GM18868 (cell line): ENCODE results near the gene RABEP1.

Experiments
- ATAC-seq: cut with Tn5 transposase; IDR thresholded peaks from one replicate; pipeline ENCODE4 v1.9.1; 2021; ENCODE audit warnings: mild to moderate bottlenecking, moderate library complexity; ENCODE audit not compliant: unreplicated experiment

Gene RABEP1

DNA sequence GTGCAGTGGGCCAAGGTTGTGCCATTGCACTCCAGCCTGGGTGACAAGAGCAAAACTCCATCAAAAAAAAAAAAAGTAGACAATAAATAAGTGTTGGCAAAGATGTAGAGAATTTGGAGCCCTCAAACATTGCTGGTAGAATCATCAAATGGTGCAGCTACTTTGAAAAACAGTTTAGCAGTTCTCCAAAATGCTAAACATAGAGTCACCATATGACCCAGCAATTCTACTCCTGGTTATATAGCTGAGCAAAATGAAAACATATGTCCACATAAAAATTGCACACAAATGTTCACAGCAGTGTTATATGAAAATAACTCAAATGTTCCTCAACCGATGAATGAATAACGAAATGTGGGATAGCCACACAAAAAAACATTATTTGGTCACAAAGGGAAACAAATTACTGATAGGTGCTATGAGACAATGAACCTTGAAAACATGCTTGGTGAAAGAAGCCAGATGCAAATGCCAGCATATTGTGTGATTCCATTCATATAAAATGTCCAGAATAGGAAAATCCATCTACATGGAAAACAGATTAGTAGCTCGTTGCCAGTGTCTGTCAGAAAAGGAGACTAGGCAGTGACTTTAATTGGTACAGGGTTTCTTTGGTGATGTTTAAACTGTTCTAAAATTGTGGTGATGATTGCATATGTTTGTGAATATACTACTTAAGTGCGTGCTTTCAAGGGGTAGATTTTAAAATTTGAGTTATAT, 12.7 kb upstream of the RABEP1 start:
- ATAC-seq = no peak

DNA sequence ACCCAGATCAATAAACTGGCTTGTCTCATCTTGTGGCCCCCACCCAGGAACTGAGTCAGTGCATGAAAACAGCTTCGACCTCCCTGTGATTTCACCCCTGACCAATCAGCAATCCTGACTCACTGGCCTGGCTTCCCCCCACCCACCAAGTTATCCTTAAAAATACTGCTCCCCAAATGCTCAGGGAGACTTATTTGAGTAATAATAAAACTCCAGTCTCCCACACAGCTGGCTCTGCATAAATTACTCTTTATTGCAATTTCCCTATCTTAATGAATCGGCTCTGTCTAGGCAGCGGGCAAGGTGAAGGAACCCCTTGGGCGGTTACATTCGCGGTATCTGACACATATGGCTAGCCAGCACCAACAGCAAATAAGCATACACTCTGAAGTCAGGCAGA, 9.8 kb upstream of the RABEP1 start:
- ATAC-seq = no peak

DNA sequence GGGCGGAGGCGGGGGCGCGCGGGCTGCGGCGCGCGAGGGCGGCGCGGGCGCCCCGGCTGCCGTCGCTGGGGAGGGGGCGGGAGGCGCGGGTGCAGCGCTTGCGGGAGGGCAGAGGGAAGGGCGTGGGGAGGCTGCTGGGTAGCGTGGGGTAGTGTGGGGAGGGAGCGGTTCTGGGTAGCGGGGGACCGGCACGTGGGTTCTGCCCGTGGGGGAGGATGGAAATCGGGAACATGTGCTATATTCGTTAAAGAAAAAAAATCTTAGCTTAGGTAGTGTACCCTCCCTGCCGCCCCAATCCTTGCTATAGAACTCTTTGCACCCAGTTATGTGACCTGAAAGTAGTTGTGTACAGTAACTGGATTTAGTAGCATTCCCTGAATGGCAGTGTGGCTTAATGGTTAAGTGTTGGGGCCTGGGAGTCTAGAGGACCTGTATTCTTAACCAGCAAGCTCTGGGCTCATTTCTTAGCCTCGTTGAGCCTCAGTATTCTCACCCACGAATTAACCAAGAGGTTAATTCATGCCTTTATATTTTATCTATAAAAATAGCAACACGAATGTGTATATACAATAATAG, 646 bp downstream of the RABEP1 start:
- ATAC-seq = peak; percentile 25

DNA sequence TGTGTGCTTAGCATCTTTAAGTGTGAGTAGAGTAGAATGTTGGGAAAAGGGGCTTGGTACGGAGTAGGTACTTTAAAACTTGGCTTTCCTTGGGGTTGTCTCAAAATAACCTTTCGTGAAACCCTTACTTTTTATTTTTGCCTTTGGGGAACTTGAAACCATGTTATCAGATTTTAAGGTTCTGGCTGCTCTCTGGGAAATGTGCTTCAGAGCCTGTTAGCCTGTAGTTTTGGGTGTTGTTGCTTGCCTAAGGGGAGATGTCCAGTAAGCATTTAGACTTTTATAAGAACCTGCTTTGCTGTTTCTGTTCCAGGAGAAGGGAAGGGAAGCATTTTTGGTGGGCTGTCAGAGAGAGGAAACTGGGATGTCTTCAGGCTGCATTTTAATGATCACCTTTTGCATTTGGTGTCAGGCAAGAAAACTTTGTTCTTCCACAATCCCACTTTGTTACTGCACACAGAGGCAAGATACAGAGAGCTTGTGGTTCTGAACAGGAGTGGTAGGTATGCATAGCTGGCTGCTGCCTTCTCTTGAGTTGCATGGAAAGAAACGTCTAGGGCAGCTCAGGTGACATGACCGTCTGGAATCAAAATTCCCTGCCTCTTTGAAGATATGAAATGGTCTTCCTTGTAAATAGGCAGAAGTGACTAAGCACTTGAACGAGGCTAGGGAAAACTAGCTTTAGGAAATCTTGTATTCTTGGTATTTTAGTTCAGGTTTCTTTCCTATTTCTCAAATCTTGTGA, 1.7 kb downstream of the RABEP1 start:
- ATAC-seq = no peak

DNA sequence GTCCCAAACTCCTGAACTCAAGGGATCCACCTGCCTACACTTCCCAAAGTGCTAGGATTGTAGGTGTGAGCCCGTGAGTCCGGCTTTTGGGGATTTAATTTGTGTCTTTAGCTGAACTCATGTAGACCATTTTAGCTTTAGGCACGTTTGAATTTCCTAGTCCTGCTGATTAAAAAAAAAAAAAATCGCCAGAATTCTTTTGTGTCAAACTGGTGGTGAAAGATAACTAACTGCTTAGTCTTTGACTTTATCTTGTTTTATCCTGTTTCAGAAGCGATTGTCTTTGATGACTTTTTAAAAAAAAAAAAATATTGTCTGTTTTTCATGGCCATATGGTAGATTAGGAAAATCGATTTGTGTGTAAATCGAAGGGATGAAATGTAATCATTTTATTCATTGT, 2.6 kb downstream of the RABEP1 start:
- ATAC-seq = no peak

DNA sequence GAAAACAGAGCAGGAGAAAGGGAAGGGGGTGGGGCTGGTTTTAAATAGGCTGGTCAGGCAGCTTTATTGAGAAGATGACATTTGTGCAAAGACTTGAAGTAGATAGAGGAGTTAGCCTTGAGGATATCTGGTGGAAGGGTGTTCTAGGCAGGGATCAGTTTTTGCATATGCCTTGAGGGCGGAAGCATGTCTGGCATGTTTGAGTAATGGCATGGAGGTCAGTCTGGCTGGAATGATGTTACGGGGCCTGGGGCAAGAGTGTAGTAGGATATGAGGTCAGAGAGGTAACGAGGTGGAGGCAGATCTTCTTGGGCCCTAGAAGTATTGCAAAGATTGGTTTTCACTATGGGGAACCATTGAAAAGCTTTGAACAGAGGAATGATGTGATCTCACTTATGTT, 4.8 kb downstream of the RABEP1 start:
- ATAC-seq = no peak

DNA sequence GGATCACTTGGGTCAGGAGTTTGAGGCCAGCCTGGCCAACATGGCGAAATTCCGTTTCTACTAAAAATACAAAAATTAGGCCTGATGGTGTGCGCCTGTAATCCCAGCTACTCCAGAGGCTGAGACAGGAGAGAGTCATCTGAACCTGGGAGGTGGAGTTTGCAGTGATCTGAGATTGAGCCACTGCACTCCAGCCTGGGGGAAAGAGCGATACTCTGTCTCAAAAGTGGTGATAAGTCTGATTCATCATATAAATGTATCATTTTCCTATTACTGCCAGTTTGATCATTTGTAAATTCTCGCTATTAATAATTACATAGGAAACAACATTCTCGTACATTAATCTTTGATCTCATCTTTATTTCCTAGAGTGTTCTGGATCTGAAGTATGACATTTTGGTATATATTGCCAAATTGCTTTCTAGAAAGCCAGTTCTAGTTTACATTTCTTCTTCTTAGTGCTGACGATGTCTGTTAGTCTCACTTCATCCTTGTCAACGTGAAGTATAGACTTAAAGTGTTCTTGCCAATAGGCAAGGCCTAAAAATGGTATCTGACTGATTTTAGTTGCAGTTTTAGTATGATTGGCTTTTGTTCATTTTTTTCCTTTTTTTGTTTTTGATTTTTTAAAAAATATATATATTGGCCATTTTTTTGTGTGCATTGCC, 9.7 kb downstream of the RABEP1 start:
- no peak for ATAC-seq

DNA sequence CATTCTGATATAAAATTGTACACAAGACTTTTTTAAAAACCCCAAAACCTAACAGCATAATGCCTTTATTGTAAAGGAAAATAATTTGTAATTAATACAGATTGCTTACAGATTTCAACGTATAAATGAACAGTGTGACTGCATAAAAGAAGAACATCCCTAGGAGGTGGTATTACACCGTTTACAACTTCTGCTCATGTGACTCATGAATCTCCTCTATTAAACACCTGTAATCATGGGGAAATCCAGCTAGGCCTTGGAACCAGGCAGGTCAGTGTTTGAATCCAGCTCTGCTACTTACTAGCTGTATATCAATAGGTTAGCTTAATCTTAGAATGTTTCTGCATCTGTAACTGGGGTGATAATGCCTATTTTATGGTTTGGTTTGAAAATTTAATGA, 15.2 kb downstream of the RABEP1 start:
- no peak for ATAC-seq

DNA sequence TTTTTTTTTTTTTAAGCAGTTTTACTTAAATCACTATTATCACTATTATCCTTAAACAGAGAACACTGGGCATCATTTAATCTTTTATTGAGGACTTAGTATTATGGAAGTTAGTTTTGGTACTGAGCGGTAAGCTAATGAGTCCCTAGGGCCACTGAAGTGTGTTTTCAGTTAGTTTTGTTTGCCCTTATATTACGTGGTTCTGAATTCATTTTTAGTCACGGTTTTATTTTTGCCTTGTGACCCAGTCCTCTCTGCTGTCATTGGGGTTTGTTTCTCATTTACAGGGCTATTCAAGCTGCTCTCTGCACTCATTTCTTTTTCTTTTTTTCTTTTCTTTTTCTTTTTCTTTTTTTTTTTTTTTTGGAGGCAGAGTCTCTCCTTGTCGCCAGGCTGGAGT, 17.3 kb downstream of the RABEP1 start:
- no peak for ATAC-seq

DNA sequence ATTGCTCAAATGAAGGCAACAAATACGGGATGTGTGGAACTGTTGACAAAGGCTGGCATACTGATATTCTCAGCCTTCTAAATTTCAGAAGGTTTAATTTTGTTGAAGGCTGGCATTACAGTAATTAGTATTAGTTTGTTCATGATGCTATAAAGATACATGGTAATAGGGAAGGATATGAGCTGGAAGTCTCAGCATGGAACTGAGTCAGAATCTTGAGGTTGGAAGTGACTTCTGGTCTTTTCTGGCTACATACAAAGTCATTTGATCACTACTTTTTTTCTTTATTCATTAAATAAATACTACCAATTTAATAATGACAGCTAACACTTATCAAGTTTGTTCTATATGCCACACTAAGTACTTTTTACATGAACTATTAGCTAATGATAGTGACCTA, 22.6 kb downstream of the RABEP1 start:
- no peak for ATAC-seq

DNA sequence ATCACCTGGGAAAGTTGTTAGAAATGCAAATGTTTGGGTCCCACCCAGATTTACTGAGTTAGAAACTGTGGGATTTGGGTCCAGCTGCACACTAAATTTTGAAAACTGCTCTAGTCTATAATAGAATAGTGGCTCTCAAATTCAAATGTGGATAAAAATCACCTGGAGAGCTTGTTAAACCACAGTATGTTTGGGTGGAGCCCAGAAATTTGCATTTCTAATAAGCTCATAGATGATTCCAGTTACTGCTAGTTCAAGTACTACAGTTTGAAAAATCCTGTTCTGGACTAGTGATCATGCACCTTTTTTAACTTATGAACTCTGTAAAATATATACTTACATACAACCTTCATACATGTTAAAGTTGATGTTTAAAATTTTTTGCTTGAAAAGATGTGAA, 27.8 kb downstream of the RABEP1 start:
- no peak for ATAC-seq

DNA sequence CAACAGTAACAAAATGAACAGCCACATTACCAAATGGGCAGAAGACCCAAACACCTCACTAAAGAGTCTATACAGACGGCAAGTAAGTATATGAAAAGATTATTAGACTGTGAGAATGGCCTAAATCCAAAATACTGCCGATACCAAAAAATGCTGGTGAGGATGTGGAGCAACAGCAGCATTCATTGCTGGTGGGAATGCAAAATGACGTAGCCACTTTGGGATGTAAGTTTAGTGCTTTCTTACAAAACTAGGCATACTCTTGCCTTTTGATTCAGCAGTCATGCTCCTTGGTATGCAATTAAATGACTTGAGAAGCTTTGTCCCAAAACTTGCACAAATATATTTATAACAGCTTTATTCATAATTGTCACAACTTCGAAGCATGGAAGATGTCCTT, 43.8 kb downstream of the RABEP1 start:
- no peak for ATAC-seq

DNA sequence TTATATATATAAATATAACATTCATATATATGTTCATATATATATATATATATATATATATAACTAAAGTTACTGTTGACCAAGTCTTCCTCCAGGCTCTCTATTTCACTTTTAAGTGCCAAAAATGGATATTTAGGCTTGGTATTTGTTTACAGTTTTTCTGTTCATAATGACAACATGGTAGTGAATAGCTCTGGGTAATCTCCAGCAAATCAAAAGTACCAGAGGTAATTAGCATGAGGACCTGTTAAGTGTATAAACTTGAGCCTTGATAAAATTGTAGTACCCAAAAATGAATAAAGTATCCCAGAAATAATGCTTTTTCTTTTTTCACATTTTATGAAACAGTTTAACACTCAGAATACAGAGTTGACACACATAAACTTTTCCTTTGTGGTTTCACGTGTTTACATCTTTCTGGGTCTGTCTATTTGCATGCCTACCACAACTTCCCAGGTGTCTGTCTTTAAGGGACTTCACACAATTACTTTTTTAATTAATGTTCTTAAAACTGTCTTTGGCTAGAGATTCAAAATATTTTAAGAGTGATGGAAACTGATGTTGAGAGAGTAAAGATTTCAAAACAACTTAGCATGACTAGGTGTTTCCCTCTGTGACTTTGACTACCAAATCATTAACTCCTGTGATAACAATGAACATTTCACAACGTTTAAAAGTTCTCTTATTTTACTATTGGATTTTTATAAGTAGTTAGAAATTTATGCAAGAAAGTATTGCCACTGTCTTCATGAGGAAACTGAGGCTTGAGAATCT, 47.9 kb downstream of the RABEP1 start:
- no peak for ATAC-seq

DNA sequence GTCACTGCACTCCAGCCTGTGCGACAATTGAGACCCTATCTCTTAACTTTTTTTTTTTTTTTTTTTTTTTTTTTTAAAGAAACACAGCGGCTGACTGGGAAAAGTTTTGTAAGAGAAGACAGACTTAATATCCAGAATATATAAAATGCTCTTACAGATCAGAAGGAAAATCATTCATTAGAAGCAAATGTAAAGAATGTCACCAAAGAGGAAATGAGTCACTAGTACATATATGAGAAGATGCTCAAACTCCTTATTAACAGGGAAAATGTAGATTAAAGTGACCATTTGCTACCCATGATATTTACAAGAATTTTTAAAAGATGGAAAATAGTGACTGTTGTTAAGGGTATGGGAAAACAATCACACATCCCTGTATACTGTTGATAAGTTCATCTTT, 48.9 kb downstream of the RABEP1 start:
- no peak for ATAC-seq

DNA sequence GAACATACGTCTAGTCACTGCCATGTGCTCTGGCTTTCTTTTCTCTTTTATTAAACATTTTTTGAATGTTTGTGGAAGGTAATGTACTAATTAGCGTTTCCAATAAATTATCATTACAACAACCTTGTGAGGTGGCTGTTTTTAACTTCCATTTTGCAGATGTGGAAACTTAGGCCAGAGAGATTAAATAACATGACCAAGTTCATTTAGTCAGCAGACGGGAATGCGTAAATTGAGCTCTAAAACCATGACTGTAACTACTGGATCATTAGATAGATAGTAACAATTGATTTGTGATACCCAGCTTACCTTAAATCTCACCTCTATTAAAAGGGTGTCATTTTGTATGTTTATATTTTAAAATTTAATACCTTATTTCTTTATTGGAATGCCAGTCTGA, 49.4 kb downstream of the RABEP1 start:
- ATAC-seq = no peak

DNA sequence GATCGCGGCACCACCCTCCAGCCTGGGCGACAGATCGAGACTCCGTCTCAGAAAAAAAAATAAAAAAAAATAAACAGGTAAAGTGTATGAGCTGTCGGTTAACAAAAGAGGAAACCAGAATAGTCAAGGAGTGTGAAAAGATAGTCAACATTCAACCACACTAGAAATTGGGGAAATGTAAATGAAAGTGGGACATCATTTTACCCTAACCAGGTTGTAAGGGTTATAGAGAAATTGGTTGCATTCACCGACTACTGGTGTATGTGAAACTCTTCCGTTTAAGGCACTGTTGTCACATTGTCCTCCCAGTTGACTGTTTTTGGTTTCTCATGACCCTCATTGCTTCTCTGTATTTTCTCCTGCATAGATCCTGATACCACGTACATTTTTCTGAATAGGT, 62.8 kb downstream of the RABEP1 start:
- no peak for ATAC-seq

DNA sequence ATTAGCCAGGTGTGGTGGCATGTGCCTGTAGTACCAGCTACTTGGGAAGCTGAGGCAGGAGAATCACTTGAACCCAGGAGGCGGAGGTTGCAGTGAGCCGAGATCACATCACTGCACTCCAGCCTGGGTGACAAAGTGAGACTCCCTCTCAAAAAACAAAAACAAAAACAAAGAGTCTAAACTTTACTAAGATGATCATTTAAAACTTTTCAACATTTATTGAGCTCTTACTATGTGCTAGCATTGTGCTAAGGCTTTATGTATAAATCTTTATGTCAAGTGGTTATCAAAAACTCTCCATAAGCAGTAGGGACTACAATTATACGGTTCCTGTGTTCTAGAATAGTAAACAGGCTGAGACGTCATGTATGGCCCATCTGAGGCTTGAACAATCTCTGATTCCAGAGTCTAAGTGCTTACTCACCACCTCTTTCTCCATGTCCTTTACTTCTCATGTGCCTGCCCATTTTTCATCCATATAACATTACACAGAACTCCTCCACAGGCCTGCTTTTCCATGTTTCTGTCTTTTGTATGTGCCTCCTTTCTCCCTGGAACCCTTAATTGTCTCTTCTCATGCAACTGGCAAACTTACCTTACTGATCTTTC, 70.7 kb downstream of the RABEP1 start:
- no peak for ATAC-seq

DNA sequence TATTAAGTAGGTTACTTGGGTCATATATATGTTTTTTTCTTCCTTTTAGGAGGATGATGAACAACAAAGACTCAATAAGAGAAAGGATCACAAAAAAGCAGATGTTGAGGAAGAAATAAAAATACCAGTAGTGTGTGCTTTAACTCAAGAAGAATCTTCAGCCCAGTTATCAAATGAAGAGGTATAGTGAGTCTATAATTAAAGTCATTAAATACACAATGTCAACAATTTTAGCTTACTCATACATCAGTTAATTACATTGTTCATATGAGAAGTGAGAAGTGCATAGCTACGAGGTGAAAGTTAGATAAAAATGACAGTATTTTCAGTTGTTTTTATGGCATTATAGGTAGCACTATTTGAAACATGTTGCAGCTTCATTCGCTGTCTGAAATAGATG, 72.2 kb downstream of the RABEP1 start:
- no peak for ATAC-seq

DNA sequence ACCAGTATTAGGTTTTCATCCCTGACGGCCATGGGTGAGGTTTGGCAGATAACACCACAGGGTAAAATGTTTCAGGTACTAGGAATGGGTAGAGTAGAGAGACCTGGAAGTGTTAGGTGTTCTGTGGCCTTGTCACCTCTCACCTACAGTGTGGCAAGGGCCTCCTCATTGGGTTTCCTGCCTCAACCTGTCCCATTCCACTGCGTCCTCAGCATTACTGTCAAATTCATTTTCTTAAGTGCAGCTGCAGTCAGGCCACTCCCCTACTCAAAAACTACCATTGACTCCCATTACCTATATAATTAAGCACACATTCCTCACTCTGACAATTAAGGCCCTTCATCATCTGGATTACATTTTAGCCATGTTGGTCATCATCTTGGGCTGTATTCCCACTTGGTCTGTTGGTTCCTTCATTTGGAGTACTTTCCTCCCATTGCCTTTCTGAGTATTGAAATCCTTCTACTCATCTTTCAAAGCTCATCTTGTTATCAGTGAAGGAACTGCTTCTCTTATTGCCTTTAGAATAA, 72.9 kb downstream of the RABEP1 start:
- no peak for ATAC-seq

DNA sequence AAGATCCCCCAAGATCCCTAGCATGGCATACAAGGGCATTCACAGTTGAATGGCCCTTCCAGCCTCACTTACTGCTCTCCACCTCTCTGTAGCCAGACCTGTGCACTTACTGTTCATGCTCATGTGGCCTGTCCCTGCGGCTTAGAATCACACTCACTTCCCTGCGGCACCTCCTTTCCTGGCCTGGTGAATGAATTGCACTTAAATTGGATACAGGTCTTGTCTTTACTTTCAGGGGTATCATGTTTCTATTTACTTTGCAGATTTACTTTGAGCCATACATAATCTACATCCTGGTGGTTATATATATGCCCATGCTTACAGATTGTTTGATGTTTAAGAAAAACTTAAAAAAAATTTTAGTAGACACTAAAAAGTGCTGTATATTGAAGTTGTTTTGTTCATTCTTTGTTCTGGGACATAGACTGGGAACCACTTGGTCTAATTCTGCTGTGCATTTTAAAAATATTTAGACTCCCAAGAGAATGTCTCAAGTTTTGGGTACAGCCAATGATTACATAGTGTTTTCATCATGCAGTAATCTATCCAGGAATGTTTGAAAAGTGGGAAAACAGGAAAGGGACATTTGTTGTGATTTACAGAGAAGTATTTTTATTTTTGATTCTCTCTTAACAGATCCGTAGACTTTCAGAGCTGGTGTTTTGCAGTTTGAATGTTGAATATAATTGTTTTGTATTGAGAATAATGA, 73.5 kb downstream of the RABEP1 start:
- no peak for ATAC-seq
